GM19452 (cell line): ENCODE measurements around the gene APBA1.

ENCODE experiments used
- ATAC-seq: cut with Tn5 transposase; IDR thresholded peaks from one replicate; pipeline ENCODE4 v1.9.1; 2021; ENCODE audit not compliant: unreplicated experiment

The APBA1 gene

DNA sequence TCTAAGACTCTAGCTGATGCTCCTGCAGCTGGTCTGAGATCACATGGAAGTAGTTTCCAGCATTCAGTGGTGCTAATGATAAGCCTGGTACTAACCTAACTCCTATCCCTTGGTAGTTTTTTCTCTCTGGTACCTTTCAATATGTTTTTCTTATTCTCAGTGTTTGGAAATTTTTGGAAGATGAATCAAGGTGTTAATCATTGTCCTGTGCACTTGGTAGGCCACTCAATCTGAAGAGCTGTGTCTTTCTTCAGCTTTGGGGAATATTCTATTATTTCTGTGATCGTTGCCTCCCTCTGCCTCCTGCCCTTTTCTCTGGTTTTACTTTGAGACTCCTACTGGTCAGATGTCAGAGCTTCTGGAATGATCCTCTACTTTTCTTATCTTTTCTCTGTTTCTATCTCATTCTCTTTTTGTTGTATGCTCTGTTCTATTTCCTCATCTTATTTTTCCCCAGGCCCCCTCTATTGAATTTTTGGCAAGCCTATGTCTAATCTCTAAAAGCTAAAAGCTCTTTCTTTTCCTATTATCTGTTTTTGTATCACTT lies 136.8 kb downstream of the APBA1 start:
- ATAC-seq: no peak

DNA sequence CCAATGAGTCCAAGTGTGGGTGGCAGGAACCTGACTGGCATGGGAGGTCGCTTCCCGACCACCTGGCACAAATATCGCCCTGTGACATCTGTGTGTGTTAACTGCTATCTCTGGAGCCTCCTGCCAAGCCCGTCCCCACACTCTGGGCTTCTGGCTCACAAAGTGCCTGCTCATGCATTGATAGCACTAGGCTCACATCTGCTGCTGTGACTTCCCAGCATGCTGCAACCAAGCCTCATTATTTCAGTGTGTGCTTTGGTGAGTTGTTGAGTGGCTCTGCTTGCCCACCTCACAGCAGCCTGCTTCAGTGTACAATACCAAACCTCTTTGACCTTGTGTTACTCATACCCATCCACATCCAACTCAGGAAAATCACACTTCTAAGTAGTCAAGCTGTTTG lies 139.8 kb downstream of the APBA1 start:
- ATAC-seq: no peak

DNA sequence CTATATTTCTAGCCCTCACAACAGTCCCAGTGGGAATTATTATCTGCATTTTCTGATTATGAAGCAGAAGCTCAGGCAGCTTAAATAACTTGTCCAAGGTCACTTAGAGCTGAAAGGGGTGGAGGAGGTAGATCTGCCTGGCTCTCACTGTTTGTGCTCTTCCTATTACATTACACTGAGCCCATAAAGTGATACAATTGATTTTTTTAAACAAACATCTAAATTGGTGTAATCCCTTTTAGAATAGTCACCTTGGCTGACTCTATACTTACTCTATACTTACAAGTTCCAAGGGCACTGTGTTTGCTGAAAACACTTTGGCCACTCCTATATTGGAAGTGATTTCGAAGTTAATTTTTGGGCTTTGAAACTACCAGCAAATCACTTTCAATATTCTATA lies 144.7 kb downstream of the APBA1 start:
- no peak for ATAC-seq

DNA sequence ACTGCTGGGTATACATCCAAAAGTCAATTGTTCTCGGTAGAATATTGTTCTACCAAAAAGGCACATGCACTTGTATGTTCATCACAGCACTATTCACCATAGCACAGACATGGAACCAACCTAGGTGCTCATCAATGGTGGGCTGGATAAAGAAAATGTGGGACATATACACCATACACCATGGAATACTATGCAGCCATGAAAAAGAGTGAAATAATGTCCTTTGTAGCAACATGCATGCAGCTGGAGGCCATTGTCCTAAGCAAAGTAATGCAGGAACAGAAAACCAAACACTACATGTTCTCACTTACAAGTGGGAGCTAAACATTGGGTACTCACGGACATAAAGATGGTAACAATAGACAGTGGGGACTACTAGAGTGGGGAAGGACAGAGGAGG lies 145.5 kb downstream of the APBA1 start:
- no peak for ATAC-seq

DNA sequence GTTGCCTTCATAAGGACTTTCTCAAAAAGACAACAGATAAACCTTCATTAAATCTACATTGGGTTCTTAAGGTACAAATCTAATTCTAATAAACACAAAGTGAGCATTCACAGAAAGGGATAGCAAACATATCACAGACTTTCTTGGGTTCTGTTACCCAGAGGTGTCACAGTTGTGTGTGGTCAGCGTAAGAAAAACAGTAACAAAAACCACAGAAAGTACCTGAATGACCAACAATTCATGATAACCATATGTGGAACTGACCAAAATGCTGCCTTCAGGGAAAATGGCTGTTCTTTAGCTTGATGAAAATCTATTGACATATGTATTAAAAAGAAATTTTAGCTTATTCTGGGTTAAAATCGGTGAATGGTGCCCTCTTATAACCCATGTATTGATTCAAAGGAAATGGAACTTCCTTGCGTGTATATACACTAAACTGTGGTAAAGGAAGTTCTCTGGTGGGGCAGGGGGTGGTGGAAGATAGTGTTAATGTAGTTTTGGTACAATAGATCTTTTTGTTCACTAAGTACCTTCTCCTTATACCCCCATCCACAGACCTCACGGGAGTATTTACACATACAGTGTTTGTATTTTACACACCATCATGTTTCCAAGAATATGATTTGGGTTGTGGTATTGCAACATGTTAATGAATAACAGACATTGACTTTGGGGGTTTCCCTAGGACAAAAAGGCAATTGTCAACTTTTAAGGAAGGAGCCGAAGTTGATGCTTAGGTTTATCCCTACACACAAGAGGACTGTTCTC lies 152.5 kb downstream of the APBA1 start:
- ATAC-seq: peak; percentile 95

DNA sequence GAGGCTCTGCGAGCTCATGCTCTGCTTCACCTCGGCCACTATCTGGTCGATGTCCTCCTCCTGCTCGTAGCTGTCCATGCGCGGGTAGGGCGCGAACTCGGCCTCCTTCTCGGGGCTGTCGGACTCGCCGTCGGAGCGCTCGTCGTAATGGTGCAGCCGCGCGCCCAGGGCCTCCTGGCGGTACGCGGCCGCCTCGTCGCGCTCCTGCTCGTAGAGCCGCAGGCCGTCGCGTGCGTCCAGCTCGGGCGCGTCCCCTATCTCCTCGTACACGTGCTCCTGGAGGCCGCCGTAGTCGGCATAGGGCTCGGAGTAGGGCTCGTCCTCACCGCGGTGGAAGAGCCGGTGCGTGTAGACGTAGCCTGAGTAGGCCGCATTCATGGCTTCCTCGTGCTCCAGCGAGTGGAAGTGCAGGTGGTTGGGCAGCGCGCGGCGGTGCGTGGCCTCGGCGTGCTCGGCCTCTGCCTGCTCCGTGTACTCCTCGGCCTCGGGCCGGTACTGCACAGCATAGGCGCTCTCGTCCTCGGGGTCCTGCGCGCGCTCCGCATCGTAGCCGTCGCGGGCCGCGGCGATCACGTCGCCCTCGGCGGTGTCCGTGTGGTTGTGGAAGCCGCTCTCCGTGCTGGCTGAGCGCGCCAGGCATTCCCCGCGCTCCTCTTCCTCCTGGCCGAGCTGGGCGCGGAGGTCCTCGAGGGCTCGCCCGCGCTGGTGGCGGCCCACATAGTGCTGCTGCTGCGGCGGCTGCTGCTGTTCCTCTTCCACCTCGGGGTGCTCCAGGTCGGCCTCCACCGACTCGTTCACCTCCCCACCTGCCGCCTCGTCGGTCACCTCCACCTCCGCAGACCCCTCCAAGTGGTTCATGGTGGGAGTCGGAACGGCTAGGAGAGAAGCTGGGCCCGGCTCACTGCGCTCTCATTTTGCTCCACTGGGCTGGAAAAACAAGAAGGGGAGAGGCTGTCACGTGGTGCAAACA lies 155.5 kb downstream of the APBA1 start:
- ATAC-seq: no peak

DNA sequence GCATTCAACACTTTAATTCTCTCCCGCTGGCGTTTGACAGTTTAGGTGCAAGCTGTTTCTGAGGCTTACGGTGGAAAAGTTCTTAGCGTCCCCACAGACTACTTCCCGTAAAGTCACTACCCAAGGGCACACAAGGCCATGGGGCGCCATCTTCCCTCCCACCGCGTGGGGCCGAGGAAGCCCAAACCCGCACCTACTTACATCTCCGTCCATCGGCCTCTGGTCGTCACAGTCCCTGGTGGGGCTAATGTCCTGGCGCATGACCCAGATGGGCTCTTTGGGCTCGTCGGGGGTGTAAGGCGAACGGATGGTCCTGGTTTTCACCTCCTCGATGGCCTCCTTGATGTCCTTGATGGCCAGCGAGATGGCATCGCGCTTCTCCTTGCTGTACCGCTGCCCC lies 156.4 kb downstream of the APBA1 start:
- ATAC-seq: no peak

DNA sequence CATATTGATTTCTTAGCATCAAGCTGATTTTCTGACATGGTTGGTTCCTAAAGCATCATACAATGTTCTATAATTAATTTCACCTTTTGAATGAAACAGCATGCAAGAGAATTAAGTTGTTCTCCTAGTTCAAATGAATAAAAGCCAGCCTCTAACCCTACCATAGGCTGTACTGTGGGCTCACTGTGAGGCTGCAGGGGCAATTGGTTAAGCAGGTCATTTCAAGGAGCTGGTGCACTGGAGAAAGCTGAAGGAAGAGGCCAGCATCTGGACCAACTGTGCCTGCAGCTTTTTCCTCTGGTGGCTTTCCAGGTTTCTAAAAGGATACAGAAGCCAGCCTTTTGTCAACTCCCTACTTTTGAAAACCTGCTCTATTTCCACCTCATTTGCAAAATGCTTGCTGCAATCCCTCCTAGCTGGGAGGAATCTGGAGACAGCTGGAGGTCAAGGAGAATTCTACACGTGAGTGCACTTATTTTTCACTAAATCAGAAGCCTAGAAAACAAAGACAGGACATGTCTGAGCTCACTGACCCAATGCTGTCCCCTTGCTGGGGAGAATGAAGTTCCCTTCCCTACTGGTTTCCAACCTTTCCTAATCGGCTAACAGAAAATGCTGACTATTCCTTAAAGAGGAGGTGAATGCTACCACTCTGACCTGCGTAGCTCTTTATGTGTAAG lies 158.9 kb downstream of the APBA1 start:
- ATAC-seq: no peak

DNA sequence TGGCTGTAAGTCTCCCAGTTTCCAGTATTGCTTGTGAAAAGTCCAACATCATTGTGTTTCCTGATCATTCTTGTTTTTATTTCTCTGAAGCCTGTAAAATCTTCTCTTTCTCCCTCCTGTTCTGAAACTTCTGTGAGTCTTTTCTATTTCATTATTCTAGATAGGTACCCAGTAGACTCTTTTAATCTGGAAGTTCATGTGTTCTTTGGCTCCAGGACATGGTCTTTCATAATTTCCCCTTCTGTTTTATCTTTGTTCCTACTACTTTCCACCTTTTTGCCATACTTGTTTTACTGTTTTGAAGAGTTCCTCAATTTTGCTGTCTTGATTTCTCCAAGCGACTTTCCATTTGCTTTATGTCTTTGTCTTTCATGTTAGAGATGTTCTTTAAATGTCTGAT lies 168.1 kb downstream of the APBA1 start:
- ATAC-seq: no peak

DNA sequence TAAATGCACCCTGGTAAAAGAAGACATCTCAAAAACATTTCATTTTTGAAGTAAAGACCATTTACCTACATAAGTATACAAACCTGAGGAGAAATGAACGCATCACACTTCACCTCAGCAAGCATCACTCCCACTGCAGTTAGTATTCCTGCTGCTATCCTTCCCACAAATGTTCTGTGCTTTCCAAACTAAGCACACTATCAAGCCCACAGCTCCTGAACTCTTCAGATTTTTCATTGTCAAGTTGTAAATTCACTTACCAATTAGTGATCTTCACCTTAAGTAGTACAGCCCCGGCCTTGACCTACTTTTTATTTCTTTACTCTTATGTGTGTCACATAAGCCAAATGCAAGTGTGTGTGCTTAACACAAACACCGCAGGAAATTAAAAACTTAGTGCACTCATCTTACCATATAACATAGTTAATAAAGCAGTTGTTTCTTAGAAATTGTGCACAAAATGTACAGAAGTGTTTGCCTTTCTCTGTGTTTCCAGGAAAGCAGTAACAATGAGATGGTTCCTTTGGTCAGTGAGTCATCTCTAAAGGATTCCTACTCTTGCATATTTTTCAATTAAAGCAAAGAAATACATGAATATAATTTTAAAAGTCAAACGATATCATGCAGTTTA lies 169.4 kb downstream of the APBA1 start:
- no peak for ATAC-seq

DNA sequence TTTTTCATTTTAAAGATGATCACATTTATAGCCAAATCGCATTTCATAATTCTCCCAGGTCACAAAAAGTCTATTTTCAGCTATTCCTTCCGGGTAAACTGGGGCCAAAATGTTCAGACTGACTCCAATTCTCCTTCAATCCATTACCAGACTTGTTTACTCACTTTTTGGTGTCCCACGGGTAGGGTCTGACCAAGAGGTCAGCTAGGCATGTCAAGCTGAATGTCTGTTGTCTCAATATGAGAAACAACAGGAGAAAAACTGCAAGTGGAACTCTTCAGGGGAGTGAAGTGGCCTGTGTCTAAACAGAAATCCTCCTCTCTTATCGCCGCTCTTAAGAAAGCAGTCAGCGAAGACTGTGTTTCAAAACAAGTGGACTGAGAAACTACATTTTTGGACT lies 171.3 kb downstream of the APBA1 start:
- no peak for ATAC-seq

DNA sequence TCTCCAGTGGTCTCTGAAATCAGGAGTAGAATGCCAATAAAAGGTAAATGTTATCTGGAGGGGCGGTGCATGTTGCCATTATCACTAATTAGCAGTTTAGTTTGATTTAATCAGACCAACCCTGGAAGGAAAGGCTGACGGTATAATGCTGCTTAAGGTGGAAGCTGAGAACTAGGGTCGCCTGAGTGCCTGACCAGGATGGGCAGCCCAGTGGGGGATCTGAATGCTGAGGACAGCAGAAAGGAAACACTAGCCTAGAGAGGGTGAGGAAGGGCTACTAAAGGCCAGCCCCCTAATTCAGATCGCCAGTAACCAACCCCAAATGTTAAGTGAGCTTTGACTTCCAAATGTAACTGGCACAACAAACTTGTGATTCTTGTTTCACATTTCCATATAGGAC lies 172.2 kb downstream of the APBA1 start:
- ATAC-seq: no peak

DNA sequence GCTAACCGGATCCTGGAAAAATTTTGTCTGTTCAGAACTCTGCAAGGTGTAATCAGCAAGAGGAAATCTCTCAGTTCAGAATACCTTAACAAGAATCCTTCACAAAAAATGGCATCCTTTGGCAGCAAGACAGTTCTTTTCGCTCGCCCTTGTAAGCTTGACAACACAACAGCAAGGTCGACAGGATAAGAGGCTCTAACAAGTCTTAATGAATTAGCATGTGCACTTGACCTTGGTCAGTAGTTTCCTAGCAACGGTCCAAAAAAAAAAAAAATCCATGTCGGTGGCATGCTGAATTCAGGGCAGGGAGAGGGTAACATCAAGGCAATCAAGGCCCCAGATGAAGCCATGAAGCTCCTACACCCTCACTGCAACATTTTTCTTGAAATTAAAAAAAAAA lies 172.8 kb downstream of the APBA1 start:
- no peak for ATAC-seq

DNA sequence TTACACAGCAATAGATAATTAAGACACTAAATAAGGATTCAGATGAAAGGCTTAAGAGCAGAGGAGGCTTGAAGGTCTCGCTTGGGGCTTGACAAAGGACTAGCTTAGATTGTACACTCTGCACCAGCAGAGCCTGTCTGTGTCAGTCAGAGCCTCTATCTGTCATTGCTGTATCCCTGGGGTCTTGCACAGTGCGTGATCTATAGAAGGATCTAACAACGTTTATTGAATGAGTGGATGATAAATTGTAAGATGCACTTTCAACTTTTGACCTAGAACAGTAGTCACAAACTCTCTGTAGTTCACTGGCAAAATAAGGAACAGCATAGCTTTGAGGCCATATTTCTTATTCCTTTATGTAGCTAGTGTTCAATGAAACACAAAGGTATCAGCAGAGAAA lies 173.7 kb downstream of the APBA1 start:
- ATAC-seq: no peak

DNA sequence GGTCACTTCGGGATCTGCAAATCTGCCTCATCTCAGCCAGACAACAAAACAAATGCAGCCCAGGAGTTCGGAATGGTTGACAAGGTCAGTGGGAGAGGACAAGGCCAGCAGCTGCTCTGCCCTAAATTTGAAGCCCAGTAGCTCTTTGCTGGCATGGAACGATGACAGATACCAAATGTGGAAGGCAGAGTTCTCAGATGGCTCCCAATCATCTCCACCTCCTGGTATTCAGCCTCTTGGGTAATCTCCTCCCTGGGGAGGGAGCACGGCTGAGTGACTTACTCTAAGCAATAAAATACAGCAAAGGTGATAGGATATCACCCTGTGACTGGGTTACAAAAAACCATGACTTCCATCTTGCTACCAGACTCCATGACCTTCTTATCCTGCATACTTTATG lies 174.4 kb downstream of the APBA1 start:
- no peak for ATAC-seq

DNA sequence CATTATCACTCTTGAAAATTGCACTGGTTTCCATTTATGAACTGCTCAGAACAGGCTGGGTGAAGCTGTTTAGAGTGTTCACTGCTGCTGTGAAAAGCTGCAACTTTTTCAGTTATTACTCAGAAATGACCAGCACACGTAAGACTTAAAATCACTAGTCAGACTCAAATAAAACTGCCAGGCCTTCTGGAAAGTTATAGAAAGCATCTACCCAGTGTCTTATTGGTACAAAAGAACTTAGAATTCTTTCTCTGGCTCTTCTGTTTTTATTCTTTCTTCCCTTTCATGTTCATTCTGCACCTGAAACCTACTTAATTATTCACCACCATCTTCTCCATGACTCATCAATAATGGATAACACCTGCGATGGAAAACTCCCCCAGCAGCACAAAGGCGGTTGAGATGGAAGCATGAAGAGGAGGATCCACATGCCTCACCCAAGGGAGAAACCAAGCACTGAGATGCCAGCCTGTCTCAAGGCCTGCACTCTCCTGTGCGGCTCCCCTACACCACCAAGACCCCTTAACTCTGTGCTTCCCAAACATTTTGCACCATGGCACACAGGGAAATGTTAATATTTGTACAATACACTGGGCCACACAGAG lies 175.2 kb downstream of the APBA1 start:
- ATAC-seq: no peak

DNA sequence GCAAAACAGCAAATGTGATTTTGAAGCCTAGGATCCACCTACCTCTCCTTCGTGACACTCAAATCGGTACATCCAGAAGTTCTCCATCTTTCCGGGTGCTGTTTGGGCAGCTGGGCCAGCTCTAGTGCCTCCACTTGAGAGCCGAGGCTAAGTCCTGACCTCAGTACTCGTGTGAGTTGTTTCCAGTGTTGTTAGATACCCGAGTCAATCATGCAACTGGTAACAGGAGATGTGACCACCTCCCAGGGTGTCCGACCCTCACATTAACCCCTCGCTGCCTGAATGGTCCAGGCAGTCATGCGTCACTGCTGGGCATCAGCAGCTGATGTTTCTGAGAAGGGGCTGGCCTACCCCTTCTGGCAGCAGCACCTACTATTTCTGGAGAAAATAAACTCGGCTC lies 176.9 kb downstream of the APBA1 start:
- no peak for ATAC-seq

DNA sequence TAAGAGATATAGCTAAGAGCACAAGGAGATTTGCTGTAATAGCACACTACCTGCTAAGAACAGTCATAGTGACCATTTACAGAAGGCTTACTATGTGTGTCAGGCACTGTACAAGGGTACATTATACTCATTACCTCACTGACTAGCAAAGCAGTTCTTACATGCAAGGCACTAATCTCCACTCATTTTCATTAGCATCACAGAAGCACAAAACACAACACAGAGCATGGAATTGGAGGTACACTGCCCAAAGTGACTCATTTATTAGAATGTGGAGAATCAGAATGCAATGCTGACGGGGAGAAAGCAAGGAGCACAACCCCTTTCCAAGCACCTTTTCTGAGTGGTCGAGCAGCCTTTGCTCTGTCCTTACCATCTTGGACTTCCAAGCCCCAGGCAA lies 177.4 kb downstream of the APBA1 start:
- no peak for ATAC-seq

DNA sequence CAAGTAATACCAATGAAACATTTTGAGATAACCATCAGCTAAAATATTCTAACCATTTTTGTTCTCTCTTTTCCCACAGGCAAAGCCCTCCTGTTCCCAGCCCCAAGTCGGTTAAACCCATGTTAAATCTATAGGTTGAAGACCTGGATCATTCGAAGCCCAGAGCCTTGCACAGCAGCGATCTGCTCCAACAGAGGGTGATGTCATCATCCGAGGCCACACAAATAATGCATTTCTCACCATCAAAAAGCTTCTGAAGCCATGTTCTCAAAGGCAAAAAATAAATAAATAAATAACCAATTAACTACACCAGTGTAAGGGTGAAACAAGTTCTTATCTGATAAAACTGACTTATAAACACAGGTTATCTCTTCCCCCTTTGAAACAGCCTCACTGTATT lies 178.0 kb downstream of the APBA1 start:
- ATAC-seq: no peak

DNA sequence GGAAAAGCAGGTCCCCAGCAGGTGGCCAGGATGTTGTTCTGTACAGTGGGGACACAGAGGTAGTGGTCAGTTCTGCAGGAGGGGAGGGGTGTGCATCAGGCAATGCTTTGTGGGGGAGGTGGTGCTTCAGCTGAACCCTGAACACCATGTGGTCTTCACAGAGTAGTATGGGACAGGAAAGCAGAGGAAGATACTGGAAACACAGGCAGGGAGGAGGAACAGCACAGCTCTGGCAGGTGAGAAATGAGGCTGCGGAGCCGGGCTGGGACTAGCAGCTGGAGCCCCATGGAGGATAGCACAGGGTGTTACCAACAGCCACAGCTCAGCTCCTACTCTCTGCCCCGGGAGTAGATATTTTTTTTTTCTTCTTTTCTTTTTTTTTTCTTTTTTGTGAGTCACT lies 185.7 kb downstream of the APBA1 start:
- no peak for ATAC-seq

DNA sequence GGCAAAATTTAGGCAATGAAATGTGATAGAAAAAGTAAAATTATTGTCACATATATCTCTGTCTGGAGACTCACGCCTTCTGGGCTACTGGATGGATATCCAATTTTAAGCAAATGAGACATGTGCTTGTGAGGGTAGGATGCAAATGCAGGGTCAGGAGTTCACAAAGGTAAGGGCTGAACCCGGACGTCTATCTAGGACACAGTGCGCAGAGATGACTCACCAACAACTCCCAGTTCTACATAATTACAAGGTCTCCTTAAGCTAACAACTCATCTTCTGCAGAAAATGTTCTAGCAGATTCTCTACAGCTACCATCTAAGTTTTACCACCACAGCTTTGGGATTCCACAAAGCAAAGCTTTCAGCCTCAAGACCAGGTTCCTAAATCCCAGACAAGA lies 186.7 kb downstream of the APBA1 start:
- ATAC-seq: no peak
